ENCODE results near the gene EHD4. TPM values are rescaled to one million over a fixed set of nuclear protein-coding genes. Genes with fewer than 3 reads are reported as not detected.

EHD4 gene
- polyA plus RNA-seq, 3 donors: 12.8 to 16.0 (median 14.2) TPM

DNA sequence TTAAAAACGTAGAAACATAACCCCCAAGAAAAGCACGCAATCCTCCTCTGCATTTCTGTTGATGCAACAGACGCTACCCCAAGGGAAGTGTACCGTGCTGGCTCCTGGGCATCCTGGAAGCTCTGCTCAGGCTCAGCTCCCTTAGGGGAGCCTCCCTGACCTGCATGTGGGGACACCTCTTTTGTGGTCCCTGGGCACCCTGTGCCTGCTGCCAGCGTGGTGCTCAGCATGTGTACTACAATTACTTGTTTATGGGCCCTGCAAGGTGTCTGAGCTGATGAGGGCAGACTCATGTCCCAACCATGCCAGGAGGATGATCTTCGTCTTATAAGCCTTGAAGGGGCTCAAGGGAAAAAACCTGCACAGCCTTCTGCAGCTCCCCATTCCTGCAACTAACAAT, 18.3 kb downstream of the EHD4 start:
- no peak for TF ChIP-seq CTCF (IDR thresholded peaks at IDR 0.05)
- H3K4me3 Mint-ChIP-seq: no peak overlapping the region
- H3K4me1 ChIP-seq (ENCODE audit: control insufficient read depth in 1 of 2, insufficient read depth in 2 of 2, low read length in 2 of 2): peaks cover 7 to 11% of the 10 kb centered on the region in 2 donors
- H3K4me2 ChIP-seq (replicated peaks; ENCODE audit: extremely low read depth, low read length, poor library complexity, severe bottlenecking): no peak overlapping the region
- peaks cover 64 to 66% of the 10 kb centered on the region in 2 donors for H3K36me3 Mint-ChIP-seq
- H3K9ac ChIP-seq (ENCODE audit: insufficient read depth, low read length, poor library complexity, severe bottlenecking): no peak overlapping the region
- H3K9me3 Mint-ChIP-seq: no peaks in the 10 kb centered on the region
- DNase-seq: no peak
- peaks cover 70% of the 10 kb centered on the region for H3K79me2 ChIP-seq (ENCODE audit: insufficient read depth, low read length)
- peaks cover 24% of the 10 kb centered on the region for H3K4me1 Mint-ChIP-seq
- H3K27ac ChIP-seq (ENCODE audit: low read depth in 1 of 2, low read length in 2 of 2): no peak overlapping the region
- H2AFZ ChIP-seq (ENCODE audit: insufficient read depth, low read depth, low read length, poor library complexity, severe bottlenecking): no peak overlapping the region
- H3K36me3 ChIP-seq (replicated peaks in 1 of 2; ENCODE audit: control insufficient read depth in 1 of 2, insufficient read depth in 2 of 2, low read length in 2 of 2): peaks cover 45 to 71% of the 10 kb centered on the region in 2 donors
- H3K27me3 Mint-ChIP-seq (ENCODE audit: low read depth in 3 of 3): no peaks in the 10 kb centered on the region
- no peaks in the 10 kb centered on the region for H3K9me3 ChIP-seq (replicated peaks in 1 of 2; ENCODE audit: control insufficient read depth in 1 of 2, insufficient read depth in 1 of 2, low read length in 2 of 2)
- H3K27ac Mint-ChIP-seq: peak overlapping the region in 3 of 7 donors; percentile 47 to 61 (median 54)
- H3K27me3 ChIP-seq (ENCODE audit: control insufficient read depth in 2 of 2, insufficient read depth in 2 of 2, low read length in 2 of 2): no peaks in the 10 kb centered on the region
- no peak overlapping the region for H3K4me3 ChIP-seq (replicated peaks in 1 of 3; ENCODE audit: low read depth in 2 of 3, low read length in 3 of 3)
- intact Hi-C loops (cut with micrococcal nuclease): no loop called here
- H4K20me1 ChIP-seq (ENCODE audit: insufficient read depth, low read length): peaks cover 53% of the 10 kb centered on the region
- WGBS (ENCODE audit: insufficient coverage): 90% methylated on average over 6 of the region's 6 CpGs

DNA sequence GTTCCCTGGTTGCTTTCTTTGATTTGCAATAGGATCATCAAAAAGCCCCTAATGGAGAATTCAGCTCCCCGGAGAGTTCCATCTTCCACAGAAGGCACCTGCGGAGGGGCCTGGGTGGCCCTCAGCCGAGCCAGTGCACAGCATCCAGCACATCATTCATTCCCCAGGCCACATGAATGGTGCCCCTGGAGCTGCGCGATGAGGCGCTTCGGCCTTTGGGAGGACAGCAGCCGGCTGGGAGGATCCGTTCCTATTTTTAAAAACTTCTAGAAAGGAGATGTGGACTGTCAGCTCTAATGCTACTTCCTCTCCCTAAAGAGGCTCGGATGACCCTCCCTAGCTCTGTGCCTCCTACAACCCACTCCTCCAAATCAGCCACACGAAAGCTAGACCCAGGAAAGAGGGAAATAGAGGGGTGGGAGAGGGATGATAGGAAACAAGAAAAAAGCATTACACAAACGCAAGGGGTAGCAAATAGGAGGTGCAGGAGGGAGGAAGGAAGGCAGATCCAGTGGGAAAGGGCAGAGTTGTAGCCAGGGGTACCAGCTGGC, 20.3 kb downstream of the EHD4 start:
- no peak for TF ChIP-seq CTCF (IDR thresholded peaks at IDR 0.05)
- Histone ChIP-seq H3K36me3 (replicated peaks in 1 of 2; ENCODE audit: control insufficient read depth in 1 of 2, insufficient read depth in 2 of 2, low read length in 2 of 2) (peaks cover 41 to 65% of the 10 kb centered on the region in 2 donors), H3K4me3 (replicated peaks in 1 of 3; ENCODE audit: low read depth in 2 of 3, low read length in 3 of 3) (no peak overlapping the region), H3K9ac (ENCODE audit: insufficient read depth, low read length, poor library complexity, severe bottlenecking) (no peak overlapping the region), H2AFZ (ENCODE audit: insufficient read depth, low read depth, low read length, poor library complexity, severe bottlenecking) (no peak overlapping the region), H3K27me3 (ENCODE audit: control insufficient read depth in 2 of 2, insufficient read depth in 2 of 2, low read length in 2 of 2) (no peaks in the 10 kb centered on the region), H3K4me1 (ENCODE audit: control insufficient read depth in 1 of 2, insufficient read depth in 2 of 2, low read length in 2 of 2) (peaks cover 7 to 11% of the 10 kb centered on the region in 2 donors), H3K79me2 (ENCODE audit: insufficient read depth, low read length) (peaks cover 67% of the 10 kb centered on the region), H3K4me2 (replicated peaks; ENCODE audit: extremely low read depth, low read length, poor library complexity, severe bottlenecking) (no peak overlapping the region), H4K20me1 (ENCODE audit: insufficient read depth, low read length) (peaks cover 49% of the 10 kb centered on the region), H3K27ac (ENCODE audit: low read depth in 1 of 2, low read length in 2 of 2) (peak overlapping the region in 1 of 2 donors; percentile 42), H3K9me3 (replicated peaks in 1 of 2; ENCODE audit: control insufficient read depth in 1 of 2, insufficient read depth in 1 of 2, low read length in 2 of 2) (no peaks in the 10 kb centered on the region)
- Mint-ChIP-seq H3K4me1 (peaks cover 18% of the 10 kb centered on the region), H3K4me3 (no peak overlapping the region), H3K36me3 (peaks cover 60 to 70% of the 10 kb centered on the region in 2 donors), H3K27ac (peak overlapping the region; percentile 59 to 85 (median 76)), H3K9me3 (no peaks in the 10 kb centered on the region), H3K27me3 (ENCODE audit: low read depth in 3 of 3) (no peaks in the 10 kb centered on the region)
- intact Hi-C loops (cut with micrococcal nuclease): no loop called here
- DNase-seq: no peak
- WGBS (ENCODE audit: insufficient coverage): 100% methylated on average over 3 of the region's 12 CpGs

Measured in CD14-positive monocyte (primary cell).